IPS DF 6.9 (cell line): ENCODE data around the gene GANAB.

Experiments used
- DNase-seq: peaks from one replicate; pipeline ENCODE4 v3.0.0-alpha.2; 2013; ENCODE audit warnings: low read depth, low spot score
- H3K27ac ChIP-seq: one replicate; pipeline ENCODE4 v1.5.1; 2013; ENCODE audit warnings: low read length, control low read depth
- H3K27me3 ChIP-seq: 2 replicates; pipeline ENCODE4 v1.6.1; 2013; ENCODE audit warnings: mild to moderate bottlenecking, low read length; ENCODE audit not compliant: control insufficient read depth, insufficient read depth
- H3K36me3 ChIP-seq: 2 replicates; pipeline ENCODE4 v1.6.1; 2013; ENCODE audit warnings: low read length; ENCODE audit not compliant: control insufficient read depth, insufficient read depth
- H3K4me1 ChIP-seq: 2 replicates; pipeline ENCODE4 v1.6.1; 2013; ENCODE audit warnings: low read length; ENCODE audit not compliant: control insufficient read depth, insufficient read depth
- H3K4me3 ChIP-seq: 2 replicates; pipeline ENCODE4 v1.5.1; 2013; ENCODE audit warnings: mild to moderate bottlenecking, low read length
- H3K9me3 ChIP-seq: 2 replicates; pipeline ENCODE4 v1.6.1; 2013; ENCODE audit warnings: low read length, inconsistent platforms; ENCODE audit not compliant: control insufficient read depth, insufficient read depth
- WGBS: extraction: QIAGEN DNeasy Blood & Tissue Kit; methylation state at CpG from one replicate; pipeline ENCODE4 v1.1.7; 2013; ENCODE audit warnings: mixed read lengths, missing lambda C conversion rate; ENCODE audit not compliant: insufficient read length, insufficient coverage; 5-methylcytosine and 5-hydroxymethylcytosine counted together

The GANAB gene

GRCh38 chr11:62601122-62601371, 45.4 kb downstream of the GANAB start:
- Histone ChIP-seq H3K4me1 (peaks cover 4% of the 10 kb centered on the region; the same call in 1 of the 2 replicates), H3K9me3 (no peaks in the 10 kb centered on the region), H3K27ac (no peak overlapping the region), H3K36me3 (peaks cover 19% of the 10 kb centered on the region), H3K27me3 (peaks cover 3% of the 10 kb centered on the region; the same call in 1 of the 2 replicates), H3K4me3 (peak overlapping the region; percentile 94)
- DNase-seq = no peak
- no CpG with 5 or more reads among the region's 30 CpGs for WGBS

GRCh38 chr11:62600367-62601121, 45.9 kb downstream of the GANAB start:
- H3K27ac ChIP-seq = no peak overlapping the region
- H3K4me3 ChIP-seq = peak overlapping the region; percentile 94
- no peak for DNase-seq
- peaks cover 3% of the 10 kb centered on the region; the same call in 1 of the 2 replicates for H3K27me3 ChIP-seq
- peaks cover 4% of the 10 kb centered on the region; the same call in 1 of the 2 replicates for H3K4me1 ChIP-seq
- WGBS = no CpG with 5 or more reads among the region's 26 CpGs
- H3K36me3 ChIP-seq = peaks cover 25% of the 10 kb centered on the region
- no peaks in the 10 kb centered on the region for H3K9me3 ChIP-seq

- Histone ChIP-seq H3K9me3 (no peaks in the 10 kb centered on the region), H3K27me3 (peaks cover 3% of the 10 kb centered on the region; the same call in 1 of the 2 replicates), H3K4me1 (peaks cover 4% of the 10 kb centered on the region; the same call in 1 of the 2 replicates), H3K4me3 (no peak overlapping the region), H3K36me3 (peaks cover 29% of the 10 kb centered on the region), H3K27ac (no peak overlapping the region)
- no peak for DNase-seq
- 100% methylated on average over 2 of the region's 5 CpGs for WGBS
Observed at GRCh38 chr11:62599901-62600300, 46.5 kb downstream of the GANAB start.

GRCh38 chr11:62599069-62599696, 47.2 kb downstream of the GANAB start:
- no peak overlapping the region for H3K27ac ChIP-seq
- DNase-seq = peak; percentile 85
- peaks cover 3% of the 10 kb centered on the region; the same call in 1 of the 2 replicates for H3K27me3 ChIP-seq
- peaks cover 32% of the 10 kb centered on the region for H3K36me3 ChIP-seq
- H3K4me3 ChIP-seq = no peak overlapping the region
- WGBS = no CpG with 5 or more reads among the region's 7 CpGs
- H3K4me1 ChIP-seq = peaks cover 4% of the 10 kb centered on the region; the same call in 1 of the 2 replicates
- no peaks in the 10 kb centered on the region for H3K9me3 ChIP-seq

GRCh38 chr11:62595124-62595523, 51.3 kb downstream of the GANAB start:
- H3K36me3 ChIP-seq = peaks cover 38% of the 10 kb centered on the region
- no peak for DNase-seq

GRCh38 chr11:62593434-62594044, 52.9 kb downstream of the GANAB start:
- no peaks in the 10 kb centered on the region for H3K27me3 ChIP-seq
- no peak overlapping the region for H3K4me3 ChIP-seq
- WGBS = no CpG with 5 or more reads among the region's 13 CpGs
- DNase-seq = no peak
- peaks cover 41% of the 10 kb centered on the region for H3K36me3 ChIP-seq
- no peak overlapping the region for H3K27ac ChIP-seq
- H3K9me3 ChIP-seq = no peaks in the 10 kb centered on the region
- peaks cover 3% of the 10 kb centered on the region; the same call in 1 of the 2 replicates for H3K4me1 ChIP-seq

More at GRCh38 chr11:62595124-62595523, 51.3 kb downstream of the GANAB start:
- Histone ChIP-seq H3K4me1 (peaks cover 7% of the 10 kb centered on the region; the same call in 1 of the 2 replicates), H3K27ac (no peak overlapping the region), H3K4me3 (no peak overlapping the region), H3K9me3 (no peaks in the 10 kb centered on the region), H3K27me3 (no peaks in the 10 kb centered on the region)
- no CpG with 5 or more reads among the region's 8 CpGs for WGBS

GRCh38 chr11:62592989-62593421, 53.4 kb downstream of the GANAB start:
- Histone ChIP-seq H3K27me3 (no peaks in the 10 kb centered on the region), H3K4me1 (peaks cover 3% of the 10 kb centered on the region; the same call in 1 of the 2 replicates), H3K27ac (no peak overlapping the region), H3K9me3 (no peaks in the 10 kb centered on the region), H3K4me3 (no peak overlapping the region), H3K36me3 (peaks cover 38% of the 10 kb centered on the region)
- DNase-seq = no peak
- WGBS = no CpG with 5 or more reads among the region's 8 CpGs

- Histone ChIP-seq H3K27me3 (no peaks in the 10 kb centered on the region), H3K36me3 (peaks cover 30% of the 10 kb centered on the region), H3K9me3 (no peaks in the 10 kb centered on the region), H3K27ac (no peak overlapping the region), H3K4me3 (peak overlapping the region; percentile 52; the same call in 1 of the 2 replicates), H3K4me1 (peaks cover 3% of the 10 kb centered on the region; the same call in 1 of the 2 replicates)
- WGBS = no CpG with 5 or more reads among the region's 17 CpGs
- DNase-seq = no peak
Observed at GRCh38 chr11:62592146-62592815, 54.1 kb downstream of the GANAB start.

GRCh38 chr11:62591448-62592145, 54.8 kb downstream of the GANAB start, which contains the start of gene TUT1:
Gene TUT1 (minus strand): TSS chr11:62591523. CDS start chr11:62591485, 38 bp downstream.
- Histone ChIP-seq H3K4me3 (peak within 1 kb of the TSS; percentile 75; the same call in 1 of the 2 replicates), H3K9me3 (no peaks in the 10 kb centered on the region), H3K4me1 (peaks cover 3% of the 10 kb centered on the region; the same call in 1 of the 2 replicates), H3K27me3 (no peaks in the 10 kb centered on the region), H3K27ac (no peak within 1 kb of the TSS), H3K36me3 (peaks cover 27% of the 10 kb centered on the region)
- DNase-seq = peak; percentile 98
- WGBS = no CpG with 5 or more reads among the region's 58 CpGs
